HL-60 (cell line): ENCODE measurements around the gene STAMBP.

Source experiments
- CTCF ChIP-seq: IDR thresholded peaks from one replicate; pipeline ENCODE4 v1.5.1; 2011; ENCODE audit warnings: low read length, control low read depth, inconsistent platforms; ENCODE audit not compliant: insufficient read depth
- GABPA ChIP-seq: IDR thresholded peaks from 2 replicates; pipeline ENCODE4 v1.6.1; 2012; ENCODE audit warnings: low read depth
- POLR2AphosphoS5 ChIP-seq: IDR thresholded peaks from 2 replicates; pipeline ENCODE4 v1.6.1; 2012; ENCODE audit warnings: low read depth
- SPI1 ChIP-seq: IDR thresholded peaks from 2 replicates; pipeline ENCODE4 v1.6.1; 2012; ENCODE audit warnings: low read depth, mild to moderate bottlenecking, borderline replicate concordance
- TF ChIP-seq, protein P1 (sequence below): IDR thresholded peaks from 2 replicates; pipeline ENCODE4 v1.6.1; 2012; ENCODE audit warnings: low read depth; ENCODE audit not compliant: insufficient replicate concordance

- TF ChIP-seq CTCF (no peak), POLR2AphosphoS5 (no peak), GABPA (no peak), SPI1 (no peak)
- TF ChIP-seq, protein P1, sequence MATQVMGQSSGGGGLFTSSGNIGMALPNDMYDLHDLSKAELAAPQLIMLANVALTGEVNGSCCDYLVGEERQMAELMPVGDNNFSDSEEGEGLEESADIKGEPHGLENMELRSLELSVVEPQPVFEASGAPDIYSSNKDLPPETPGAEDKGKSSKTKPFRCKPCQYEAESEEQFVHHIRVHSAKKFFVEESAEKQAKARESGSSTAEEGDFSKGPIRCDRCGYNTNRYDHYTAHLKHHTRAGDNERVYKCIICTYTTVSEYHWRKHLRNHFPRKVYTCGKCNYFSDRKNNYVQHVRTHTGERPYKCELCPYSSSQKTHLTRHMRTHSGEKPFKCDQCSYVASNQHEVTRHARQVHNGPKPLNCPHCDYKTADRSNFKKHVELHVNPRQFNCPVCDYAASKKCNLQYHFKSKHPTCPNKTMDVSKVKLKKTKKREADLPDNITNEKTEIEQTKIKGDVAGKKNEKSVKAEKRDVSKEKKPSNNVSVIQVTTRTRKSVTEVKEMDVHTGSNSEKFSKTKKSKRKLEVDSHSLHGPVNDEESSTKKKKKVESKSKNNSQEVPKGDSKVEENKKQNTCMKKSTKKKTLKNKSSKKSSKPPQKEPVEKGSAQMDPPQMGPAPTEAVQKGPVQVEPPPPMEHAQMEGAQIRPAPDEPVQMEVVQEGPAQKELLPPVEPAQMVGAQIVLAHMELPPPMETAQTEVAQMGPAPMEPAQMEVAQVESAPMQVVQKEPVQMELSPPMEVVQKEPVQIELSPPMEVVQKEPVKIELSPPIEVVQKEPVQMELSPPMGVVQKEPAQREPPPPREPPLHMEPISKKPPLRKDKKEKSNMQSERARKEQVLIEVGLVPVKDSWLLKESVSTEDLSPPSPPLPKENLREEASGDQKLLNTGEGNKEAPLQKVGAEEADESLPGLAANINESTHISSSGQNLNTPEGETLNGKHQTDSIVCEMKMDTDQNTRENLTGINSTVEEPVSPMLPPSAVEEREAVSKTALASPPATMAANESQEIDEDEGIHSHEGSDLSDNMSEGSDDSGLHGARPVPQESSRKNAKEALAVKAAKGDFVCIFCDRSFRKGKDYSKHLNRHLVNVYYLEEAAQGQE, result no peak
Measured at GRCh38 chr2:73886357-73886756, 57.6 kb downstream of the STAMBP start.
